HG03066 (cell line): ENCODE data around the gene FCGR1A.
"Not testable (repeated sequence)": the region's sequence is repeated elsewhere in the genome, so short reads cannot be mapped to it uniquely, and the experiment has no call there.

Experiments used
- ATAC-seq: cut with Tn5 transposase; IDR thresholded peaks from one replicate; pipeline ENCODE4 v1.9.1; 2021; ENCODE audit warnings: low read depth; ENCODE audit not compliant: unreplicated experiment

FCGR1A gene

GRCh38 chr1:149782600-149782999 is at the start of gene FCGR1A:
TSS of gene FCGR1A (plus strand) at chr1:149782694. CDS start at chr1:149782744, 50 bp downstream.
- not testable (repeated sequence) for ATAC-seq

GRCh38 chr1:149732781-149733180 is 49.7 kb upstream of the FCGR1A start:
- not testable (repeated sequence) for ATAC-seq

GRCh38 chr1:149734692-149735091 is 47.8 kb upstream of the FCGR1A start:
- ATAC-seq, result not testable (repeated sequence)

GRCh38 chr1:149740148-149740581 is 42.3 kb upstream of the FCGR1A start:
- ATAC-seq, result not testable (repeated sequence)

- ATAC-seq, result not testable (repeated sequence)
These were observed 41.8 kb upstream of the FCGR1A start for GRCh38 chr1:149740590-149741230.

GRCh38 chr1:149741914-149742313 is 40.6 kb upstream of the FCGR1A start:
- not testable (repeated sequence) for ATAC-seq

GRCh38 chr1:149746463-149747356 is 35.8 kb upstream of the FCGR1A start:
- ATAC-seq, result not testable (repeated sequence)

- not testable (repeated sequence) for ATAC-seq
These were observed 34.9 kb upstream of the FCGR1A start for GRCh38 chr1:149747359-149748143.

- not testable (repeated sequence) for ATAC-seq
These were observed 34.4 kb upstream of the FCGR1A start for GRCh38 chr1:149748144-149748500.

- not testable (repeated sequence) for ATAC-seq
These were observed 31.9 kb upstream of the FCGR1A start for GRCh38 chr1:149750562-149750961.

GRCh38 chr1:149752186-149752585 is 30.3 kb upstream of the FCGR1A start:
- ATAC-seq, result not testable (repeated sequence)

- ATAC-seq, result not testable (repeated sequence)
These were observed 29.0 kb upstream of the FCGR1A start for GRCh38 chr1:149753466-149753865.

GRCh38 chr1:149755294-149755693 is 27.2 kb upstream of the FCGR1A start:
- not testable (repeated sequence) for ATAC-seq

- ATAC-seq, result not testable (repeated sequence)
These were observed 20.2 kb upstream of the FCGR1A start for GRCh38 chr1:149762294-149762693.

- not testable (repeated sequence) for ATAC-seq
These were observed 18.2 kb upstream of the FCGR1A start for GRCh38 chr1:149764087-149764800.

GRCh38 chr1:149766241-149766640 is 16.3 kb upstream of the FCGR1A start:
- not testable (repeated sequence) for ATAC-seq

- not testable (repeated sequence) for ATAC-seq
These were observed 13.3 kb upstream of the FCGR1A start for GRCh38 chr1:149769216-149769615.

GRCh38 chr1:149770661-149771060 is 11.8 kb upstream of the FCGR1A start:
- not testable (repeated sequence) for ATAC-seq

- peak; percentile 60 for ATAC-seq
These were observed 10.7 kb upstream of the FCGR1A start for GRCh38 chr1:149771653-149772425.
